ENCODE data around the gene AASDH.

GRCh38 chr4:56310401-56311125, 76.7 kb downstream of the AASDH start:
- no peak for TF ChIP-seq POLR2A (IDR thresholded peaks at IDR 0.05; ENCODE audit: low read length)
- no peak for TF ChIP-seq GATA1 (IDR thresholded peaks at IDR 0.05; ENCODE audit: low read depth, low read length)
